ENCODE results near the gene MAGEB3. TPM values are rescaled to one million over a fixed set of nuclear protein-coding genes. Genes with fewer than 3 reads are reported as not detected.
"Not testable (repeated sequence)": the region's sequence is repeated elsewhere in the genome, so short reads cannot be mapped to it uniquely, and the experiment has no call there.

Gene MAGEB3
- total RNA-seq: not detected

GRCh38 chrX:30230395-30230794 lies at the start of gene MAGEB3:
MAGEB3 (plus strand) TSS chrX:30230657; CDS start chrX:30235925, 5,268 bp downstream.
- ChIA-PET CTCF (no interaction called here), POLR2A (no interaction called here)

- POLR2A ChIA-PET: no interaction called here
- CTCF ChIA-PET: no interaction called here
Observed at GRCh38 chrX:30181353-30181752, 49.1 kb upstream of the MAGEB3 start.

- ChIA-PET POLR2A (no interaction called here), CTCF (no interaction called here)
Observed at GRCh38 chrX:30183554-30183953, 46.9 kb upstream of the MAGEB3 start.

DNA sequence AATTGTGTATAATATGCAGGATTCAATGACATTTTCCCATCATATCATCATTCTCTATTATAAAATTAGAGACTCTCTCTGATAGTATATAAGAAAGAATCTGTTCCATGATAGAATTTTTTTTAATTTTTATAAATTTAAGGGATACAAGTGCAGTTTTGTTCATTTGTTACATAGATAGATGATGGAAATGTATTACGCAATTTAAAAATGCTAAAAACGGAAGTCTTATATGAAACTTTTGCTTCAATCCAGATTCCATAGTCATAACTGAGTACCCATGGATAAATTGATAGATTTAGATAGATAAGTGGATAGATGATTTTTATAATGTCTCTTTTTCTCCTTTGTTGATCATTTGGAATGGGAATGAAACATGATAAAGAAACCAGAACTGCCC lies 40.0 kb upstream of the MAGEB3 start:
- POLR2A ChIA-PET: no interaction called here
- CTCF ChIA-PET: no interaction called here

DNA sequence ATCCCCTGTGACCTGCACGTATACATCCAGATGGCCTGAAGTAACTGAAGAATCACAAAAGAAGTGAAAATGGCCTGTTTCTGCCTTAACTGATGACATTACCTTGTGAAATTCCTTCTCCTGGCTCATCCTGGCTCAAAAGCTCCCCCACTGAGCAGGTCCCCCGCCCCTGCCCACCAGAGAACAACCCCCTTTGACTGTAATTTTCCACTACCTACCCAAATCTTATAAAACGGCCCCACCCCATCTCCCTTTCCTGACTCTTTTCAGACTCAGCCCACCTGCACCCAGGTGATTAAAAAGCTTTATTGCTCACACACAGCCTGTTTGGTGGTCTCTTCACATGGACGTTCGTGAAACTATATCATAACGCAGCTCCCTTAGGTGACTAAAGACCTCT lies 36.5 kb upstream of the MAGEB3 start:
- CTCF ChIA-PET, POLR2A ChIA-PET: not testable (repeated sequence)

- ChIA-PET POLR2A (no interaction called here), CTCF (no interaction called here)
Observed at GRCh38 chrX:30196322-30196721, 34.1 kb upstream of the MAGEB3 start.

DNA sequence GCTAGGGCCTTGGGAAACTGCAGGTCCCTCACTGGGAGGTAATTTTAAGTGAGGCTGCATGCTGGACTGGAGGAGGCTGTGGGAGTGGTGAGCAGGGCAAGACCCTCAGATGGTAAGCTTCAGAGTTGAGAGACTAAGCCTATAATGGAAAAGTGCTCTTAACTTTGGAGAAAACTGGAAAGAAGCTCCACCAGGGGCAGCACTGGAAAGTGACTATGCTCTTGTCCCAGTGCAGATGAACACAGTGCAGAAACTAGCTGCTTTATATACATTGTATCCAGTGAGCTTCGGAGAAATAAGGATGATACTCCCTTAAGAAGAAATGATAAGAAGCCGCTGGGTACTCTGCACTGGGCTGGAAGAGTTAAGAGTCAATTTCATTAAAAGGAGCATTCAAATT lies 18.3 kb upstream of the MAGEB3 start:
- CTCF ChIA-PET: no interaction called here
- POLR2A ChIA-PET: no interaction called here

DNA sequence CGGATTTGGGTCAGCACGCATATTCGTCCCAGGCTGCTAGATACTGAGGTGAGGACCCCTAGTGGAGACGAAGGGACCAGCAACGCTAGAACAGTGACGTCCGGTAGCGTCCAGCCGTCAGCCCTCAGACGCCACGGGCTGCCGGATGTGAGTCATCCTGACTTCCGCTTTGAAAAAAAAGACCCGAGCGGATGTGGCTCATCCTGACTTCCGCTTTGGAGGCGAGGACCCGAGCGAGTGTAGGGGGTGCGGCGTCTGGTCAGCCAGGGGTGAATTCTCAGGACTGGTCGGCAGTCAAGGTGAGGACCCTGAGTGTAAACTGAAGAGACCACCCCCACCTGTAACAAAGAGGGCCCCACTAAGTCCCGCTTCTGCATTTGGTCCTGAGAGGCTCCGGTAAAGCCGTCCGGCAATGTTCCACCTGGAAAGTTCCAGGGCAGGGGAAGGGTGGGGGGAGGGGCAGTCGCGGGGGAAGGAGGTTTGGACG lies 15.1 kb upstream of the MAGEB3 start, which contains the start of gene MAGEB2:
TSS of gene MAGEB2 (plus strand) at position 207 of the 487 bp plus-strand sequence. CDS start 3,018 bp downstream, outside the sequence.
- POLR2A ChIA-PET: no interaction called here
- CTCF ChIA-PET: no interaction called here

GRCh38 chrX:30217465-30217864 lies 13.0 kb upstream of the MAGEB3 start:
- ChIA-PET CTCF (no interaction called here), POLR2A (no interaction called here)

- CTCF ChIA-PET: no interaction called here
- POLR2A ChIA-PET: no interaction called here
Observed at GRCh38 chrX:30219372-30219771, 11.1 kb upstream of the MAGEB3 start.

- ChIA-PET POLR2A (no interaction called here), CTCF (no interaction called here)
Observed at GRCh38 chrX:30220661-30221060, 9.8 kb upstream of the MAGEB3 start.

GRCh38 chrX:30224536-30224935 lies 5.9 kb upstream of the MAGEB3 start:
- CTCF ChIA-PET: no interaction called here
- POLR2A ChIA-PET: no interaction called here

DNA sequence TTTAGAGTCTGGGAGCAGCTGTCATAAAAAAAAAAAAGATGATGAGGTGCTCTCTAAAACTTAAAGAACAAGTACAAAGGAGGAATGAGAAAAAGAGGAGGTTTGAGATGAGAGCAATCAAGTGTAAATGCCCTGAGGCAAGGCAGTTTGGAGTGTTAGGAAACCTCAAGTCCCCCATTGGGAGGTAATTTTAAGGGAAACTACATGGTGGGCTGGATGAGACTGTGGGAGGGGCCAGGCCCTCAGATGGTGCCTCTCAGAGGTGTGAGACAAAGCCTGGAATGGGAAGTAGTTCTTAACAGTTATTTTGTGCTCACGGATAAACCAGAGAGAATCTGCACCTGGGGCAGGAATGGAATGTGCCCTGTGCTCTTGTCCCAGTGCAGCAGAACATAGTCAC lies 1.9 kb upstream of the MAGEB3 start:
- CTCF ChIA-PET: no interaction called here
- POLR2A ChIA-PET: no interaction called here

GRCh38 chrX:30241724-30242415 lies 11.4 kb downstream of the MAGEB3 start, which contains the start of gene MAGEB4:
MAGEB4 (plus strand) TSS chrX:30242000; CDS start chrX:30242136, 136 bp downstream.
- CTCF ChIA-PET: no interaction called here

GRCh38 chrX:30246769-30247489 lies 16.5 kb downstream of the MAGEB3 start, which contains the start of gene MAGEB1:
MAGEB1 (plus strand) TSS chrX:30247146; CDS start chrX:30250494, 3,348 bp downstream.
- POLR2A ChIA-PET: no interaction called here
- CTCF ChIA-PET: no interaction called here

More at GRCh38 chrX:30241724-30242415, 11.4 kb downstream of the MAGEB3 start, which contains the start of gene MAGEB4:
- POLR2A ChIA-PET: no interaction called here

GRCh38 chrX:30248854-30249253 lies 18.4 kb downstream of the MAGEB3 start:
- ChIA-PET POLR2A (no interaction called here), CTCF (no interaction called here)

GRCh38 chrX:30253257-30253656 lies 22.8 kb downstream of the MAGEB3 start:
- CTCF ChIA-PET: no interaction called here
- POLR2A ChIA-PET: no interaction called here

GRCh38 chrX:30259927-30260326 lies 29.5 kb downstream of the MAGEB3 start:
- CTCF ChIA-PET: no interaction called here

GRCh38 chrX:30261012-30261411 lies 30.6 kb downstream of the MAGEB3 start:
- POLR2A ChIA-PET: no interaction called here
- CTCF ChIA-PET: no interaction called here

More at GRCh38 chrX:30259927-30260326, 29.5 kb downstream of the MAGEB3 start:
- POLR2A ChIA-PET: no interaction called here

- CTCF ChIA-PET: no interaction called here
Observed at GRCh38 chrX:30262763-30263162, 32.3 kb downstream of the MAGEB3 start.

GRCh38 chrX:30270639-30271038 lies 40.2 kb downstream of the MAGEB3 start:
- POLR2A ChIA-PET: no interaction called here
- CTCF ChIA-PET: no interaction called here

More at GRCh38 chrX:30262763-30263162, 32.3 kb downstream of the MAGEB3 start:
- POLR2A ChIA-PET: no interaction called here

Measured in activated CD8-positive, alpha-beta memory T cell treated with anti-CD3 and anti-CD28 coated beads for 36 hours (primary cell).